HepG2 (cell line): ENCODE data around the gene DISP1. TPM values are rescaled to one million over a fixed set of nuclear protein-coding genes. Genes with fewer than 3 reads are reported as not detected.

ENCODE experiments used
- ATAC-seq: fragments of 200-7000 bp; cut with Tn5 transposase; 3 replicates; pipeline ENCODE4 v1.9.1; 2020; ENCODE audit warnings: mild to moderate bottlenecking, moderate library complexity
- BruUV-seq: library from RNA; stranded (reverse); fragments of 400-500 nt; replicated peaks from 2 replicates; lab custom pipeline; 2021; lab: Mats Ljungman, UMichigan
- CTCF ChIA-PET: fragments of 300-600 bp; formaldehyde crosslinking; extraction: SDS; loops from one replicate; lab custom pipeline; 2021; ENCODE audit warnings: low total read pairs, inconsistent platforms, low intra/inter-chr PET ratio; lab: Yijun Ruan, JAX
- POLR2A ChIA-PET: fragments of 350-600 bp; sonication (Branson Sonifier 250); formaldehyde crosslinking; loops from one replicate; lab custom pipeline; 2020; ENCODE audit warnings: antibody characterized with exemption, inconsistent platforms; lab: Yijun Ruan, JAX
- DNase-seq: peaks from one replicate; pipeline ENCODE4 v3.0.0-alpha.2; 2015; ENCODE audit warnings: low spot score
- FAIRE-seq: peaks from 3 replicates; lab custom pipeline; 2011; peaks lifted over from hg19 to GRCh38; lab: Jason Lieb, UNC
- H2AFZ ChIP-seq: one replicate; pipeline ENCODE4 v1.6.1; 2011; ENCODE audit warnings: low read length, inconsistent platforms
- H3K27ac ChIP-seq: fragments of 300-600 bp; 3 replicates; pipeline ENCODE4 v1.8.0; 2011; ENCODE audit warnings: mixed run types, mild to moderate bottlenecking, mixed read lengths, low read length, inconsistent platforms; ENCODE audit not compliant: insufficient read depth; ENCODE audit errors: extremely low read length
- H3K27me3 ChIP-seq, 2 experiments: fragments of 200-600 bp in 1 of 2; 2 replicates in 1 of 2; 3 replicates in 1 of 2; pipeline versions ENCODE4 v1.6.0 to v1.8.0; 2011; ENCODE audit warnings: low read length in 2 of 2, mild to moderate bottlenecking in 2 of 2, moderate library complexity in 2 of 2, inconsistent platforms in 1 of 2; ENCODE audit not compliant: insufficient read depth in 2 of 2, control insufficient read depth in 1 of 2
- H3K36me3 ChIP-seq, 2 experiments: fragments of 200-600 bp in 1 of 2; replicated peaks in 1 of 2; 2 replicates in 1 of 2; 3 replicates in 1 of 2; pipeline versions ENCODE4 v1.5.1 to v1.8.0; 2011; ENCODE audit warnings: low read length in 2 of 2, inconsistent platforms in 1 of 2; ENCODE audit not compliant: insufficient read depth in 2 of 2, control insufficient read depth in 1 of 2
- H3K4me1 ChIP-seq: 2 replicates; pipeline ENCODE4 v1.5.1; 2012; ENCODE audit warnings: low read length, inconsistent platforms; ENCODE audit not compliant: insufficient read depth
- H3K4me2 ChIP-seq: 2 replicates; pipeline ENCODE4 v1.6.0; 2011; ENCODE audit warnings: low read depth, low read length, inconsistent platforms
- H3K4me3 ChIP-seq, 3 experiments: fragments of 200-600 bp in 1 of 3; sonication (generic), shearing (Covaris generic) in 1 of 3; replicated peaks in 1 of 3; 2 replicates each; pipeline ENCODE4 v1.5.1; 2011 to 2016; ENCODE audit warnings: low read length in 3 of 3, inconsistent platforms in 2 of 3, low read depth in 2 of 3, mild to moderate bottlenecking in 2 of 3, control low read depth in 1 of 3, mixed read lengths in 1 of 3; ENCODE audit not compliant: insufficient read depth in 1 of 3
- H3K79me2 ChIP-seq: one replicate; pipeline ENCODE4 v1.6.1; 2011; ENCODE audit warnings: low read length, inconsistent platforms; ENCODE audit not compliant: insufficient read depth
- H3K9ac ChIP-seq: 2 replicates; pipeline ENCODE4 v1.6.0; 2011; ENCODE audit warnings: mild to moderate bottlenecking, low read depth, low read length, inconsistent platforms; ENCODE audit not compliant: insufficient read depth
- H3K9me3 ChIP-seq: 2 replicates; pipeline ENCODE4 v1.5.1; 2012; ENCODE audit warnings: mild to moderate bottlenecking, low read length
- H4K20me1 ChIP-seq: 2 replicates; pipeline ENCODE4 v1.6.0; 2011; ENCODE audit warnings: inconsistent platforms, mild to moderate bottlenecking, low read length, moderate library complexity; ENCODE audit not compliant: insufficient read depth
- ARNTL ChIP-seq: sonication (generic); formaldehyde crosslinking; IDR thresholded peaks from 2 replicates; pipeline ENCODE4 v1.4.0; 2020; ENCODE audit warnings: mild to moderate bottlenecking, missing genetic modification reagents
- ATF1 ChIP-seq: IDR thresholded peaks from 2 replicates; pipeline ENCODE4 v1.6.1; 2016; ENCODE audit warnings: mild to moderate bottlenecking, control low read depth
- CBFB ChIP-seq: sonication (generic); formaldehyde crosslinking; IDR thresholded peaks from 2 replicates; pipeline ENCODE4 v1.4.0; 2020; ENCODE audit warnings: missing genetic modification reagents
- CEBPB ChIP-seq: IDR thresholded peaks from 2 replicates; pipeline ENCODE4 v1.6.1; 2011; ENCODE audit warnings: low read depth, low read length, improper control_type of control experiment, borderline replicate concordance
- GZF1 ChIP-seq: sonication (generic); formaldehyde crosslinking; IDR thresholded peaks from 2 replicates; pipeline ENCODE4 v1.5.1; 2020; ENCODE audit warnings: mild to moderate bottlenecking, missing genetic modification reagents
- HDAC2 ChIP-seq: sonication (generic); formaldehyde crosslinking; IDR thresholded peaks from 2 replicates; pipeline ENCODE4 v1.4.0; 2020; ENCODE audit warnings: missing genetic modification reagents
- HINFP ChIP-seq: sonication (generic); formaldehyde crosslinking; IDR thresholded peaks from 2 replicates; pipeline ENCODE4 v1.4.0; 2020; ENCODE audit warnings: low read depth, mild to moderate bottlenecking, missing genetic modification reagents
- NFAT5 ChIP-seq: sonication (generic); formaldehyde crosslinking; IDR thresholded peaks from 2 replicates; pipeline ENCODE4 v1.4.0; 2020; ENCODE audit warnings: missing genetic modification reagents
- NFE2 ChIP-seq: sonication (generic); formaldehyde crosslinking; IDR thresholded peaks from 2 replicates; pipeline ENCODE4 v1.4.0; 2020; ENCODE audit warnings: missing genetic modification reagents
- PLRG1 ChIP-seq: fragments of 450-650 bp; conservative IDR thresholded peaks from 2 replicates; pipeline ENCODE4 v1.6.1; 2016
- SCMH1 ChIP-seq: sonication (generic); formaldehyde crosslinking; IDR thresholded peaks from 2 replicates; pipeline ENCODE4 v1.9.0; 2021; ENCODE audit warnings: missing genetic modification reagents, mild to moderate bottlenecking, borderline replicate concordance
- SOX13 ChIP-seq, 3 experiments: fragments of 450-650 bp in 1 of 3; sonication (generic) in 1 of 3; formaldehyde crosslinking in 1 of 3; IDR thresholded peaks in 2 of 3; conservative IDR thresholded peaks in 1 of 3; 2 replicates each; pipeline versions ENCODE4 v1.5.0 to v1.6.1; 2016 to 2020; ENCODE audit warnings: antibody characterized with exemption in 1 of 3, mild to moderate bottlenecking in 1 of 3, missing compliant biosample characterization in 1 of 3, missing genetic modification reagents in 1 of 3, moderate library complexity in 1 of 3
- SOX5 ChIP-seq: IDR thresholded peaks from 2 replicates; pipeline ENCODE4 v1.6.1; 2016; ENCODE audit warnings: borderline replicate concordance
- ZNF18 ChIP-seq: sonication (generic); formaldehyde crosslinking; IDR thresholded peaks from 2 replicates; pipeline ENCODE4 v1.8.0; 2022; ENCODE audit warnings: mild to moderate bottlenecking, missing genetic modification reagents; ENCODE audit not compliant: insufficient replicate concordance
- ZNF317 ChIP-seq: sonication (generic); formaldehyde crosslinking; IDR thresholded peaks from 2 replicates; pipeline ENCODE4 v1.5.0; 2020; ENCODE audit warnings: mild to moderate bottlenecking, missing genetic modification reagents
- WGBS: methylation state at CpG from one replicate; pipeline ENCODE4 v1.1.6; 2017; ENCODE audit warnings: low lambda C conversion rate; 5-methylcytosine and 5-hydroxymethylcytosine counted together
- in situ Hi-C: cut with HindIII; loops from 2 replicates; pipeline ENCODE4 v1.10.0; 2017; ENCODE audit warnings: low pct_unique_long_range_greater_than_20kb; ENCODE audit not compliant: extremely low pct_ligation_motif_present
- intact Hi-C: fragments of 100-400 bp; cut with micrococcal nuclease; formaldehyde crosslinking; loops from one replicate; pipeline ENCODE4 v1.10.0; 2022; ENCODE audit not compliant: unreplicated experiment
- polyA plus RNA-seq, 8 experiments: library from polyadenylated mRNA; depleted of rRNA in 3 of 8; stranded (reverse) in 7 of 8; unstranded in 1 of 8; fragments of >200 nt; fragmentation: Illumina TruSeq in 4 of 8; extraction: Trizol in 4 of 8; gene quantifications; 2 replicates each; pipeline versions ENCODE4 v1.2.1 to v1.2.3, GENCODE V29; 2011 to 2016; ENCODE audit warnings: low read depth in 4 of 8, missing spikeins in 1 of 8, mixed read lengths in 1 of 8; ENCODE audit not compliant: insufficient read depth in 1 of 8
- total RNA-seq, 5 experiments: library from RNA; depleted of rRNA; stranded (reverse); fragments of >200 nt; fragmentation: Illumina TruSeq; extraction: Trizol; gene quantifications; 2 replicates each; pipeline ENCODE4 v1.2.3, GENCODE V29; 2016; ENCODE audit warnings: low read depth in 1 of 5

DISP1 gene
- total and polyA plus RNA-seq, 2 of the 13 experiments (the other 11 are each of a cell fraction or from before 2014, with no cell fraction given): 1.9 to 2.0 TPM

GRCh38 chr1:222777463-222777862 is 37.4 kb upstream of the DISP1 start:
- Histone ChIP-seq H3K4me2 (no peak overlapping the region), H3K9me3 (no peaks in the 10 kb centered on the region), H2AFZ (no peak overlapping the region), H3K4me3 (no peak overlapping the region), H3K79me2 (no peaks in the 10 kb centered on the region)
- FAIRE-seq: no peak
- TF ChIP-seq HINFP (CRISPR knock-in tag) (no peak), SCMH1 (no peak), ARNTL (CRISPR knock-in tag) (no peak), ATF1 (no peak), ZNF18 (CRISPR knock-in tag) (no peak), NFE2 (no peak), NFAT5 (CRISPR knock-in tag) (no peak), SOX5 (peak; percentile 16; the same call in 1 of the 2 replicates), HDAC2 (no peak), ZNF317 (CRISPR knock-in tag) (no peak), CBFB (no peak), PLRG1 (no peak), GZF1 (CRISPR knock-in tag) (no peak), CEBPB (peak; percentile 49; the same call in 1 of the 2 replicates), SOX13 (IDR thresholded peaks at IDR 0.05) (no peak), SOX13 (CRISPR knock-in tag; conservative IDR thresholded peaks at IDR 0.05 in 1 of 2, IDR thresholded peaks at IDR 0.05 in 1 of 2) (peak in 1 of 2 experiments; percentile 56; a peak in 2 of 4 replicates)
- TF ChIP-seq, all 625 proteins: peak for 3
- POLR2A ChIA-PET: no interaction called here
- in situ Hi-C loops: no loop called here
- intact Hi-C loops: no loop called here
- H4K20me1 ChIP-seq: no peaks in the 10 kb centered on the region
- H3K36me3 ChIP-seq: no peaks in the 10 kb centered on the region
- 37% methylated on average over 1 of the region's 1 CpG for WGBS
- CTCF ChIA-PET: no interaction called here
- no TSS peak for BruUV-seq
- no peak overlapping the region for H3K27ac ChIP-seq
- no peak for ATAC-seq
- no peaks in the 10 kb centered on the region for H3K4me1 ChIP-seq
- no peak overlapping the region for H3K9ac ChIP-seq
- no peak for DNase-seq
- H3K27me3 ChIP-seq: no peaks in the 10 kb centered on the region; a peak in 1 of 5 replicates
